Measurements from ENCODE around the gene GPD2.

The GPD2 gene

GRCh38 chr2:156397229-156397628, 39.0 kb upstream of the GPD2 start:
- TF ChIP-seq CTCF (IDR thresholded peaks at IDR 0.05; ENCODE audit: low read length) = no peak
- TF ChIP-seq EZH2 (optimal IDR thresholded peaks at IDR 0.05; ENCODE audit: low read depth, low read length) = no peak
- TF ChIP-seq EZH2phosphoT487 (IDR thresholded peaks at IDR 0.05; ENCODE audit: low read length) = no peak
- H3K4me3 ChIP-seq (ENCODE audit: low read length) = no peak overlapping the region
- H3K79me2 ChIP-seq (ENCODE audit: low read length) = no peaks in the 10 kb centered on the region
- H3K4me2 ChIP-seq (ENCODE audit: low read depth, low read length) = no peak overlapping the region
- no peaks in the 10 kb centered on the region for H3K27me3 ChIP-seq (replicated peaks; ENCODE audit: insufficient read depth, low read length)
- no peaks in the 10 kb centered on the region for H3K9me3 ChIP-seq (replicated peaks; ENCODE audit: insufficient read depth, low read length)
- no peaks in the 10 kb centered on the region for H3K9me2 ChIP-seq (replicated peaks; ENCODE audit: insufficient read depth, low read length)
- no peaks in the 10 kb centered on the region for H3K36me3 ChIP-seq (replicated peaks; ENCODE audit: insufficient read depth, low read length)
- DNase-seq = no peak
- peaks cover 13% of the 10 kb centered on the region for H3K4me1 ChIP-seq (ENCODE audit: low read length)
- H3K27ac ChIP-seq (ENCODE audit: low read length) = no peak overlapping the region
- no peak overlapping the region for H2AFZ ChIP-seq (ENCODE audit: low read length)
- no peak overlapping the region for H3K9ac ChIP-seq (ENCODE audit: low read length)
- peaks cover 18% of the 10 kb centered on the region for H3F3A ChIP-seq (ENCODE audit: insufficient read depth, low read length)
- no peaks in the 10 kb centered on the region for H4K20me1 ChIP-seq (ENCODE audit: insufficient read depth, low read length)

- no peak overlapping the region for H3K27ac ChIP-seq (ENCODE audit: low read length)
These were observed 38.0 kb upstream of the GPD2 start for GRCh38 chr2:156398176-156398575.

GRCh38 chr2:156399224-156399949, 36.8 kb upstream of the GPD2 start:
- peak overlapping the region; percentile 78; the same call in 1 of the 2 replicates for H3K9ac ChIP-seq (ENCODE audit: low read length)
- peaks cover 13% of the 10 kb centered on the region for H3K4me1 ChIP-seq (ENCODE audit: low read length)
- no peaks in the 10 kb centered on the region for H4K20me1 ChIP-seq (ENCODE audit: insufficient read depth, low read length)
- H3K9me2 ChIP-seq (replicated peaks; ENCODE audit: insufficient read depth, low read length) = no peaks in the 10 kb centered on the region
- peaks cover 18% of the 10 kb centered on the region for H3F3A ChIP-seq (ENCODE audit: insufficient read depth, low read length)
- H3K79me2 ChIP-seq (ENCODE audit: low read length) = no peaks in the 10 kb centered on the region
- no peaks in the 10 kb centered on the region for H3K36me3 ChIP-seq (replicated peaks; ENCODE audit: insufficient read depth, low read length)
- H3K9me3 ChIP-seq (replicated peaks; ENCODE audit: insufficient read depth, low read length) = no peaks in the 10 kb centered on the region
- TF ChIP-seq EZH2 (optimal IDR thresholded peaks at IDR 0.05; ENCODE audit: low read depth, low read length) = no peak
- no peak for TF ChIP-seq CTCF (IDR thresholded peaks at IDR 0.05; ENCODE audit: low read length)
- no peak for TF ChIP-seq EZH2phosphoT487 (IDR thresholded peaks at IDR 0.05; ENCODE audit: low read length)
- peak overlapping the region; percentile 74 for H2AFZ ChIP-seq (ENCODE audit: low read length)
- peak overlapping the region; percentile 88 for H3K4me3 ChIP-seq (ENCODE audit: low read length)
- H3K27me3 ChIP-seq (replicated peaks; ENCODE audit: insufficient read depth, low read length) = no peaks in the 10 kb centered on the region
- H3K27ac ChIP-seq (ENCODE audit: low read length) = peak overlapping the region; percentile 86; the same call in 1 of the 2 replicates
- peak overlapping the region; percentile 92 for H3K4me2 ChIP-seq (ENCODE audit: low read depth, low read length)
- no peak for DNase-seq

More at GRCh38 chr2:156398176-156398575, 38.0 kb upstream of the GPD2 start:
- DNase-seq = no peak
- Histone ChIP-seq H4K20me1 (ENCODE audit: insufficient read depth, low read length) (no peaks in the 10 kb centered on the region), H2AFZ (ENCODE audit: low read length) (no peak overlapping the region), H3K27me3 (replicated peaks; ENCODE audit: insufficient read depth, low read length) (no peaks in the 10 kb centered on the region), H3K4me1 (ENCODE audit: low read length) (peaks cover 13% of the 10 kb centered on the region), H3K4me2 (ENCODE audit: low read depth, low read length) (no peak overlapping the region), H3K9ac (ENCODE audit: low read length) (no peak overlapping the region), H3F3A (ENCODE audit: insufficient read depth, low read length) (peaks cover 18% of the 10 kb centered on the region), H3K9me2 (replicated peaks; ENCODE audit: insufficient read depth, low read length) (no peaks in the 10 kb centered on the region), H3K4me3 (ENCODE audit: low read length) (no peak overlapping the region), H3K79me2 (ENCODE audit: low read length) (no peaks in the 10 kb centered on the region), H3K9me3 (replicated peaks; ENCODE audit: insufficient read depth, low read length) (no peaks in the 10 kb centered on the region), H3K36me3 (replicated peaks; ENCODE audit: insufficient read depth, low read length) (no peaks in the 10 kb centered on the region)
- no peak for TF ChIP-seq EZH2 (optimal IDR thresholded peaks at IDR 0.05; ENCODE audit: low read depth, low read length)
- no peak for TF ChIP-seq EZH2phosphoT487 (IDR thresholded peaks at IDR 0.05; ENCODE audit: low read length)
- TF ChIP-seq CTCF (IDR thresholded peaks at IDR 0.05; ENCODE audit: low read length) = no peak

Measured in MM.1S (cell line).